NT2/D1 (cell line): ENCODE results near the gene PDZD8.

ENCODE experiments used
- SUZ12 ChIP-seq: IDR thresholded peaks from 2 replicates; pipeline ENCODE4 v1.6.1; 2011; ENCODE audit not compliant: insufficient read length, insufficient read depth; ENCODE audit errors: extremely low read depth
- YY1 ChIP-seq: IDR thresholded peaks from 2 replicates; pipeline ENCODE4 v1.6.1; 2011; ENCODE audit not compliant: insufficient read length, insufficient read depth
- ZNF274 ChIP-seq: IDR thresholded peaks from 2 replicates; pipeline ENCODE4 v1.6.1; 2011; ENCODE audit warnings: mild to moderate bottlenecking, low read depth, low read length

GRCh38 chr10:117363028-117363427 lies 12.2 kb downstream of the PDZD8 start:
- TF ChIP-seq SUZ12 (no peak), ZNF274 (no peak), YY1 (no peak)
